AG04450 (cell line): ENCODE results near the gene SMARCE1. TPM values are rescaled to one million over a fixed set of nuclear protein-coding genes. Genes with fewer than 3 reads are reported as not detected.

Experiments
- CTCF ChIA-PET: fragments of 300-600, 350-600 bp; formaldehyde crosslinking; extraction: SDS; loops from one replicate; lab custom pipeline; 2022; ENCODE audit warnings: antibody characterized with exemption, inconsistent platforms; lab: Charles Lee
- POLR2A ChIA-PET: fragments of 350-600 bp; formaldehyde crosslinking; extraction: SDS; loops from one replicate; lab custom pipeline; 2021; ENCODE audit warnings: antibody characterized with exemption, inconsistent platforms; lab: Yijun Ruan, JAX
- DNase-seq: peaks from one replicate; pipeline ENCODE4 v3.0.0-alpha.2; 2011; ENCODE audit warnings: low read depth, low spot score
- H3K27ac ChIP-seq: one replicate; pipeline ENCODE4 v1.5.1; 2012; ENCODE audit warnings: low read depth, low read length, control low read depth
- H3K27me3 ChIP-seq: one replicate; pipeline ENCODE4 v1.6.0; 2012; ENCODE audit warnings: low read length; ENCODE audit not compliant: control insufficient read depth, insufficient read depth
- H3K4me3 ChIP-seq: 2 replicates; pipeline ENCODE4 v1.5.1; 2011; ENCODE audit warnings: mild to moderate bottlenecking, low read depth, low read length, control low read depth
- H3K9me3 ChIP-seq: 2 replicates; pipeline ENCODE4 v1.5.1; 2012; ENCODE audit warnings: low read length; ENCODE audit not compliant: control insufficient read depth, insufficient read depth
- CTCF ChIP-seq: IDR thresholded peaks from 2 replicates; pipeline ENCODE4 v1.5.1; 2011; ENCODE audit warnings: low read depth, low read length, control low read depth, inconsistent platforms
- polyA plus RNA-seq: library from polyadenylated mRNA; depleted of rRNA; stranded (reverse); fragments of >200 nt; gene quantifications from 2 replicates; pipeline ENCODE4 v1.2.3, GENCODE V29; 2011; rRNA removed

SMARCE1 gene
- polyA plus RNA-seq, 1 experiment: 111 TPM

DNA sequence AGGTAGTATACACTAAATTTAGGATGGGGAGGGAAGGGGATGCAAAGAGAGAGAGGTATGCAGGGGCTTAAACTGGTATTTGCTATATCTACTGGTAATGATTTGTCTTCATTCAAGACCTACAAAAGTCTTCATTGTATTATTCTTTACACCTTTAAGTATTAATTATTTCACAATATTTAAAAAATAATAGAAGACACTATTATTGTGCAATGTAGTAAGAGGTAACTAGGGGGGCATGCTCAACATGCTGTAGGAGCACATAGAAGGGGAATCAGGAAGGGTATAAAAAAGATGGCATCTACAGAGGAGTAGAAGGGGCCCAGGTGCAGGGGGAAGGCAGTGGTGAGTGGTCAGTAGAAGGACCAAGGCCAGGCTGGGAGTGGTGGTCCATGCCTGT lies 67.5 kb downstream of the SMARCE1 start:
- POLR2A ChIA-PET: no interaction called here
- Histone ChIP-seq H3K9me3 (no peaks in the 10 kb centered on the region), H3K27ac (no peak overlapping the region), H3K4me3 (no peak overlapping the region), H3K27me3 (peaks cover 25% of the 10 kb centered on the region)
- CTCF ChIA-PET: no interaction called here
- no peak for DNase-seq
- TF ChIP-seq CTCF: no peak

GRCh38 chr17:40579471-40579870 lies 68.1 kb downstream of the SMARCE1 start:
- no peak for TF ChIP-seq CTCF
- CTCF ChIA-PET: no interaction called here
- Histone ChIP-seq H3K27ac (no peak overlapping the region), H3K27me3 (peaks cover 22% of the 10 kb centered on the region), H3K9me3 (no peaks in the 10 kb centered on the region), H3K4me3 (no peak overlapping the region)
- DNase-seq: no peak
- POLR2A ChIA-PET: no interaction called here

DNA sequence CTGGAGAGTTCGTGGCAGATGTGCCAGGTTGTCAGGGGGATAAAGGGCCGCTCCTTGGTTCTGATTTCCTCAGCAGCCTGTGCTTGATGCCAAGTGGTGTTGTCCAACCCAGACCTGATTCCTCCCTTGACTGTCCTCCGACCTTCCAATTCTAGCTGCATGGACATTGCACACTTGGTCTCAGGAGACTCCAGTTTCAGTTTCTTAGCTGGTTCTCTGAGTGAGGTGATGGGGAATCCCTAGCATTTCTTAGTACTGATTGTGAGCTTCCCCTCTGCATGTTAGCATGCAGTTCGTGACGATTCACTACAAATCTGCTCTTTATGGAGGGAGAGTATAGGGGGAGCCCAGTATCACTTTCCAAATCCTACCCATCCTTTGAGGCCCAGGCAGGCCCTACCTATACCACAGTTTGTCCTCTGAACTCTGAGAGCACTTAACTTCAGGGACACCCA lies 70.0 kb downstream of the SMARCE1 start:
- no peaks in the 10 kb centered on the region for H3K9me3 ChIP-seq
- H3K27me3 ChIP-seq: peaks cover 20% of the 10 kb centered on the region
- no peak overlapping the region for H3K4me3 ChIP-seq
- no peak for DNase-seq
- CTCF ChIA-PET: interaction anchor here (1.1 to 1.2 kb wide), 2 partner anchors 17 to 19 kb away, joined by 3 read pairs; no protein-coding TSS in a partner anchor
- TF ChIP-seq CTCF: no peak
- POLR2A ChIA-PET: no interaction called here
- H3K27ac ChIP-seq: no peak overlapping the region

DNA sequence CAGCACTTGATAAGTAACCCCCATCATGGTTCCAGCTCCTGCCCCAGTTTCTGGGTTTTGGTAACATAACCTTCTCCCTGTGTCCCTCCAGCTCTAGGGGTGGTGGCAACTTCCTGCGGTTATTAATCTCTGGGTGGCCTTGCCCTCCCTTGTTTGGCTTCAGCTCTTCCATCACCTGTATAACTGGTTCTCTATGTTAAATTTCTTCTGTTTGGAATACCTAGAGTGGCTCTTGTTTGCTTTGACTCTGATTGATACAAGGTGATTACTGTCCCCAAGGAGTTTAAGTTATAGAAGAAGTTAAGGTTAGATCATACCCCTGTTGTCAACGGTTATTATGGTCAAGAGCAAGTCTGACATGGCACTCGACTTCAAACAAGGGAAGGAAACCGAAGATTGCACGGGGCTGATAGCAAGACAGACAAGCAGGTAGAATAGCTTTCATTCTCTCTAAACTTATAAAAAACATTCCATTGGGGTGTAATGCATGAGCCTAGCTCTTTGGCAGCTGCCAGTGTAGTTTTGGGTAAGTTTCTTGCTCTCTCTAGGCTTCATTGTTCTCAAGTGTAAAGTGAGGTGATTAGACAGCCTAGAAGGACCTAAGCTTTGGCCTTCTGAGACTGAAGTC lies 71.4 kb downstream of the SMARCE1 start:
- no peak overlapping the region for H3K4me3 ChIP-seq
- peaks cover 14% of the 10 kb centered on the region for H3K27me3 ChIP-seq
- POLR2A ChIA-PET: no interaction called here
- H3K27ac ChIP-seq: no peak overlapping the region
- no peak for DNase-seq
- H3K9me3 ChIP-seq: no peaks in the 10 kb centered on the region
- TF ChIP-seq CTCF: no peak
- CTCF ChIA-PET: interaction anchor here (0.7 kb wide), 1 partner anchor 1087 kb away, joined by 4 read pairs; no protein-coding TSS in a partner anchor

Other genes starting within 250 kb of the SMARCE1 start
- 28.2 and 53.5 TPM in 2 replicates for gene TOP2A, start 229.9 kb downstream of the SMARCE1 start, polyA plus RNA-seq
- 1,026 and 1,343 TPM in 2 replicates for gene IGFBP4, start 204.4 kb downstream of the SMARCE1 start, polyA plus RNA-seq
- 0.07 and 0.10 TPM in 2 replicates for gene TNS4, start 146.2 kb downstream of the SMARCE1 start, polyA plus RNA-seq
- 0.12 and 0.22 TPM in 2 replicates for gene CCR7, start 82.3 kb downstream of the SMARCE1 start, polyA plus RNA-seq
- not detected in 2 replicates for gene KRT222, start 17.4 kb upstream of the SMARCE1 start, polyA plus RNA-seq
- not detected in 2 replicates for gene KRT24, start 55.9 kb upstream of the SMARCE1 start, polyA plus RNA-seq
- gene KRT25, start 107.5 kb upstream of the SMARCE1 start, polyA plus RNA-seq: not detected in 2 replicates
- not detected in 2 replicates for gene KRT26, start 124.4 kb upstream of the SMARCE1 start, polyA plus RNA-seq
- gene KRT27, start 134.7 kb upstream of the SMARCE1 start, polyA plus RNA-seq: not detected in 2 replicates
- not detected in 2 replicates for gene KRT28, start 152.1 kb upstream of the SMARCE1 start, polyA plus RNA-seq
- 35.4 and 35.8 TPM in 2 replicates for gene KRT10, start 174.8 kb upstream of the SMARCE1 start, polyA plus RNA-seq
- gene KRT12, start 219.4 kb upstream of the SMARCE1 start, polyA plus RNA-seq: not detected in 2 replicates
- gene KRT20, start 237.4 kb upstream of the SMARCE1 start, polyA plus RNA-seq: not detected in 2 replicates